Upper lobe of left lung (tissue), 6 donors: ENCODE measurements around the gene KLK3. TPM values are rescaled to one million over a fixed set of nuclear protein-coding genes. Genes with fewer than 3 reads are reported as not detected.

Experiments used
- ATAC-seq, 2 donors: fragments of 200-7000 bp; cut with Tn5 transposase; one replicate each; pipeline ENCODE4 v1.9.1; 2022; ENCODE audit warnings: mild to moderate bottlenecking in 2 of 2, moderate library complexity in 2 of 2; ENCODE audit not compliant: low FRiP score in 2 of 2
- DNase-seq, 2 donors: peaks; one replicate each; pipeline ENCODE4 v3.0.0-alpha.2; 2019 to 2020
- H3K27ac ChIP-seq, 4 donors: fragments of 200-600 bp; sonication (generic); one replicate each; pipeline ENCODE4 v1.5.1; 2016 to 2019
- H3K27me3 ChIP-seq, 4 donors: fragments of 200-600 bp; sonication (generic); one replicate each; pipeline ENCODE4 v1.5.1; 2017 to 2019
- H3K36me3 ChIP-seq, 4 donors: fragments of 200-600 bp; sonication (generic); one replicate each; pipeline ENCODE4 v1.5.1; 2016 to 2019
- H3K4me1 ChIP-seq, 4 donors: fragments of 200-600 bp; sonication (generic); one replicate each; pipeline ENCODE4 v1.5.1; 2018 to 2019
- H3K4me3 ChIP-seq, 4 donors: fragments of 200-600 bp; sonication (generic); one replicate each; pipeline ENCODE4 v1.5.1; 2017 to 2019; ENCODE audit warnings: mild to moderate bottlenecking in 2 of 4, moderate library complexity in 1 of 4
- H3K9me3 ChIP-seq, 4 donors: fragments of 200-600 bp; sonication (generic); one replicate each; pipeline ENCODE4 v1.5.1; 2018 to 2019
- CTCF ChIP-seq, 6 experiments: fragments of 450-650 bp in 4 of 6; fragments of 200-600 bp in 2 of 6; sonication (generic) in 2 of 6; IDR thresholded peaks; one replicate each; pipeline ENCODE4 v1.5.1; 2016 to 2019; ENCODE audit warnings: antibody characterized with exemption in 6 of 6
- EP300 ChIP-seq, 4 donors: sonication (generic); formaldehyde crosslinking; IDR thresholded peaks; one replicate each; pipeline ENCODE4 v1.5.1; 2017; ENCODE audit warnings: antibody characterized with exemption in 4 of 4, control low read depth in 2 of 4
- POLR2A ChIP-seq, 4 donors: fragments of 450-650 bp; IDR thresholded peaks; one replicate each; pipeline ENCODE4 v1.5.1; 2016 to 2017; ENCODE audit warnings: antibody characterized with exemption in 4 of 4, mild to moderate bottlenecking in 2 of 4
- POLR2AphosphoS5 ChIP-seq, 2 donors: sonication (generic); formaldehyde crosslinking; IDR thresholded peaks; one replicate each; pipeline ENCODE4 v1.5.1; 2017; ENCODE audit warnings: antibody characterized with exemption in 2 of 2
- WGBS, 2 donors: methylation state at CpG; one replicate each; pipeline ENCODE4 v1.1.5; 2017 to 2018; 5-methylcytosine and 5-hydroxymethylcytosine counted together
- total RNA-seq, 6 donors: library from RNA; depleted of rRNA in 4 of 6; stranded (reverse); fragments of >200 nt in 4 of 6; gene quantifications; one replicate each; pipeline versions ENCODE4 v1.1.0 to v1.2.1, GENCODE V29; 2016 to 2021
- donor health status: DM: no; HTN: no; CAD: no; lungs with moderate emphysema.
- donor health status: DM: no; HTN: yes; CAD: no; lungs with severe emphysema.

KLK3 gene
- total RNA-seq, 6 donors from 2014 or later, result 0.33 TPM; not detected in 5

- no peak overlapping the region for H3K27ac ChIP-seq
- DNase-seq (peak in 1 of 2 donors; percentile 76), ATAC-seq (no peak)
- H3K4me1 ChIP-seq, result no peaks in the 10 kb centered on the region
- H3K4me3 ChIP-seq, result no peak overlapping the region
- 57 to 77% methylated on average over 11 to 25 of the region's 26 CpGs for WGBS, 2 donors
- H3K27me3 ChIP-seq, result no peaks in the 10 kb centered on the region
- TF ChIP-seq POLR2A (IDR thresholded peaks at IDR 0.05), result no peak
- TF ChIP-seq POLR2AphosphoS5 (IDR thresholded peaks at IDR 0.05), result no peak
- no peak for TF ChIP-seq EP300 (IDR thresholded peaks at IDR 0.05)
- no peak for TF ChIP-seq CTCF (IDR thresholded peaks at IDR 0.05)
- H3K36me3 ChIP-seq, result no peaks in the 10 kb centered on the region
- no peaks in the 10 kb centered on the region for H3K9me3 ChIP-seq
Measured at GRCh38 chr19:50870417-50871089, 15.8 kb downstream of the KLK3 start.

GRCh38 chr19:50873056-50873455 lies 18.3 kb downstream of the KLK3 start, which contains the start of gene KLK2:
Gene KLK2, plus strand, starts transcription at chr19:50873439. Its CDS starts 35 bp downstream, at chr19:50873474.
- no peaks in the 10 kb centered on the region for H3K36me3 ChIP-seq
- TF ChIP-seq EP300 (IDR thresholded peaks at IDR 0.05), result no peak
- no peak for TF ChIP-seq POLR2A (IDR thresholded peaks at IDR 0.05)
- no peak for TF ChIP-seq CTCF (IDR thresholded peaks at IDR 0.05)
- no peak for TF ChIP-seq POLR2AphosphoS5 (IDR thresholded peaks at IDR 0.05)
- WGBS, 2 donors, result 67% methylated on average over 2 to 3 of the region's 3 CpGs
- no peaks in the 10 kb centered on the region for H3K9me3 ChIP-seq
- no peak within 1 kb of the TSS for H3K4me3 ChIP-seq
- no peaks in the 10 kb centered on the region for H3K4me1 ChIP-seq
- no peaks in the 10 kb centered on the region for H3K27me3 ChIP-seq
- DNase-seq (no peak), ATAC-seq (peak in 1 of 2 donors; percentile 22)
- H3K27ac ChIP-seq, result no peak within 1 kb of the TSS

- TF ChIP-seq POLR2AphosphoS5 (IDR thresholded peaks at IDR 0.05), result no peak
- no peak for TF ChIP-seq POLR2A (IDR thresholded peaks at IDR 0.05)
- TF ChIP-seq CTCF (IDR thresholded peaks at IDR 0.05), result no peak
- TF ChIP-seq EP300 (IDR thresholded peaks at IDR 0.05), result no peak
- DNase-seq, result no peak
- H3K27me3 ChIP-seq, result no peaks in the 10 kb centered on the region
- no peaks in the 10 kb centered on the region for H3K36me3 ChIP-seq
- no peaks in the 10 kb centered on the region for H3K4me1 ChIP-seq
- H3K9me3 ChIP-seq, result no peaks in the 10 kb centered on the region
- 71 to 72% methylated on average over 5 of the region's 5 CpGs for WGBS, 2 donors
- no peak for ATAC-seq
- no peak overlapping the region for H3K27ac ChIP-seq
- H3K4me3 ChIP-seq, result no peak overlapping the region
Measured at GRCh38 chr19:50874211-50874610, 19.5 kb downstream of the KLK3 start.

GRCh38 chr19:50875795-50876422 lies 21.2 kb downstream of the KLK3 start:
- no peaks in the 10 kb centered on the region for H3K4me1 ChIP-seq
- TF ChIP-seq POLR2AphosphoS5 (IDR thresholded peaks at IDR 0.05) (no peak), POLR2A (IDR thresholded peaks at IDR 0.05) (no peak), CTCF (IDR thresholded peaks at IDR 0.05) (no peak), EP300 (IDR thresholded peaks at IDR 0.05) (no peak)
- no peaks in the 10 kb centered on the region for H3K27me3 ChIP-seq
- ATAC-seq (no peak), DNase-seq (no peak)
- H3K4me3 ChIP-seq, result no peak overlapping the region
- no peaks in the 10 kb centered on the region for H3K36me3 ChIP-seq
- no peak overlapping the region for H3K27ac ChIP-seq
- H3K9me3 ChIP-seq, result no peaks in the 10 kb centered on the region
- WGBS, 2 donors, result 29 to 37% methylated on average over 9 of the region's 9 CpGs
